NCI-H748 (cell line): ENCODE measurements around the gene TRPM6.
"Not testable (repeated sequence)": the region's sequence is repeated elsewhere in the genome, so short reads cannot be mapped to it uniquely, and the experiment has no call there.

Experiments
- DNase-seq: peaks from one replicate; lab custom pipeline; 2025; ENCODE audit not compliant: unreplicated experiment; lab: John Stamatoyannopoulos, UW

The TRPM6 gene

GRCh38 chr9:74887041-74887980, at the start of gene TRPM6:
Gene TRPM6, minus strand, starts transcription at chr9:74887921. Its CDS starts 65 bp downstream, at chr9:74887856.
- peak; percentile 76 for DNase-seq

- no peak for DNase-seq
Measured at GRCh38 chr9:74935008-74935407, 47.3 kb upstream of the TRPM6 start.

GRCh38 chr9:74921737-74922136, 34.0 kb upstream of the TRPM6 start:
- no peak for DNase-seq

- DNase-seq, result no peak
Measured at GRCh38 chr9:74920944-74921626, 33.4 kb upstream of the TRPM6 start.

GRCh38 chr9:74910036-74910435, 22.3 kb upstream of the TRPM6 start:
- DNase-seq, result no peak

GRCh38 chr9:74908665-74909064, 20.9 kb upstream of the TRPM6 start:
- no peak for DNase-seq

GRCh38 chr9:74907085-74907484, 19.4 kb upstream of the TRPM6 start:
- no peak for DNase-seq

GRCh38 chr9:74901001-74901400, 13.3 kb upstream of the TRPM6 start:
- DNase-seq, result no peak

- not testable (repeated sequence) for DNase-seq
Measured at GRCh38 chr9:74888449-74888848, 728 bp upstream of the TRPM6 start.

- DNase-seq, result no peak
Measured at GRCh38 chr9:74887981-74888370, 255 bp upstream of the TRPM6 start.

GRCh38 chr9:74876382-74876949, 11.3 kb downstream of the TRPM6 start:
- DNase-seq, result no peak

- DNase-seq, result no peak
Measured at GRCh38 chr9:74875656-74876055, 12.1 kb downstream of the TRPM6 start.

- no peak for DNase-seq
Measured at GRCh38 chr9:74874220-74874619, 13.5 kb downstream of the TRPM6 start.

- DNase-seq, result no peak
Measured at GRCh38 chr9:74872619-74873233, 15.0 kb downstream of the TRPM6 start.

- no peak for DNase-seq
Measured at GRCh38 chr9:74867483-74867882, 20.2 kb downstream of the TRPM6 start.

GRCh38 chr9:74865177-74865576, 22.5 kb downstream of the TRPM6 start:
- DNase-seq, result no peak

GRCh38 chr9:74861773-74862474, 25.8 kb downstream of the TRPM6 start:
- no peak for DNase-seq

GRCh38 chr9:74861071-74861470, 26.6 kb downstream of the TRPM6 start:
- DNase-seq, result no peak

- DNase-seq, result not testable (repeated sequence)
Measured at GRCh38 chr9:74860247-74860646, 27.5 kb downstream of the TRPM6 start.

GRCh38 chr9:74859786-74860185, 27.9 kb downstream of the TRPM6 start:
- DNase-seq, result no peak
